Astrocyte (in vitro differentiated cells and primary cell): Measurements from ENCODE around the gene ZNF70. TPM values are rescaled to one million over a fixed set of nuclear protein-coding genes. Genes with fewer than 3 reads are reported as not detected.

Experiments
- DNase-seq: peaks from one replicate; pipeline ENCODE4 v3.0.0-alpha.2; 2010; ENCODE audit warnings: low read depth
- FAIRE-seq: peaks from 2 replicates; lab custom pipeline; 2011; peaks lifted over from hg19 to GRCh38; lab: Jason Lieb, UNC
- H2AFZ ChIP-seq: 2 replicates; pipeline ENCODE4 v1.6.0; 2012; ENCODE audit warnings: low read depth, low read length, inconsistent platforms
- H3K27ac ChIP-seq: 2 replicates; pipeline ENCODE4 v1.5.1; 2011; ENCODE audit warnings: low read depth, low read length, inconsistent platforms
- H3K27me3 ChIP-seq: 2 replicates; pipeline ENCODE4 v1.6.0; 2011; ENCODE audit warnings: low read length, inconsistent platforms; ENCODE audit not compliant: insufficient read depth
- H3K36me3 ChIP-seq: 2 replicates; pipeline ENCODE4 v1.5.1; 2011; ENCODE audit warnings: low read length, inconsistent platforms; ENCODE audit not compliant: insufficient read depth
- H3K4me1 ChIP-seq: 2 replicates; pipeline ENCODE4 v1.5.1; 2011; ENCODE audit warnings: low read length, inconsistent platforms; ENCODE audit not compliant: insufficient read depth
- H3K4me2 ChIP-seq: 2 replicates; pipeline ENCODE4 v1.6.0; 2012; ENCODE audit warnings: low read length, inconsistent platforms
- H3K4me3 ChIP-seq: 2 replicates; pipeline ENCODE4 v1.5.1; 2011; ENCODE audit warnings: low read depth, mild to moderate bottlenecking, low read length, inconsistent platforms; ENCODE audit not compliant: insufficient read depth
- H3K79me2 ChIP-seq: 2 replicates; pipeline ENCODE4 v1.6.0; 2012; ENCODE audit warnings: mild to moderate bottlenecking, low read length, inconsistent platforms; ENCODE audit not compliant: insufficient read depth
- H3K9ac ChIP-seq: 2 replicates; pipeline ENCODE4 v1.6.0; 2012; ENCODE audit warnings: mild to moderate bottlenecking, low read length, inconsistent platforms
- H3K9me3 ChIP-seq: 2 replicates; pipeline ENCODE4 v1.5.1; 2012; ENCODE audit warnings: low read depth, mild to moderate bottlenecking, low read length, inconsistent platforms; ENCODE audit not compliant: insufficient read depth
- H4K20me1 ChIP-seq: 2 replicates; pipeline ENCODE4 v1.6.0; 2012; ENCODE audit warnings: low read length, inconsistent platforms; ENCODE audit not compliant: insufficient read depth
- H3K27ac Mint-ChIP-seq: one replicate; pipeline ENCODE4 v1.8.0; 2021; ENCODE audit warnings: mild to moderate bottlenecking, mixed read lengths; ENCODE audit not compliant: unreplicated experiment
- H3K27me3 Mint-ChIP-seq: one replicate; pipeline ENCODE4 v1.8.0; 2021; ENCODE audit warnings: low read depth, mixed read lengths; ENCODE audit not compliant: unreplicated experiment
- H3K36me3 Mint-ChIP-seq: one replicate; pipeline ENCODE4 v1.8.0; 2021; ENCODE audit warnings: low read depth, mixed read lengths; ENCODE audit not compliant: unreplicated experiment
- H3K4me1 Mint-ChIP-seq: one replicate; pipeline ENCODE4 v1.8.0; 2021; ENCODE audit warnings: low read depth, mixed read lengths; ENCODE audit not compliant: unreplicated experiment
- H3K4me3 Mint-ChIP-seq: one replicate; pipeline ENCODE4 v1.8.0; 2021; ENCODE audit warnings: mild to moderate bottlenecking, moderate library complexity, mixed read lengths; ENCODE audit not compliant: unreplicated experiment
- H3K9me3 Mint-ChIP-seq: one replicate; pipeline ENCODE4 v1.8.0; 2021; ENCODE audit warnings: mild to moderate bottlenecking, mixed read lengths; ENCODE audit not compliant: unreplicated experiment
- EZH2 ChIP-seq: IDR thresholded peaks from 2 replicates; pipeline ENCODE4 v1.6.1; 2012; ENCODE audit warnings: mild to moderate bottlenecking, low read length, inconsistent platforms; ENCODE audit not compliant: insufficient read depth
- total RNA-seq: library from RNA; stranded (reverse); gene quantifications from 2 replicates; pipeline ENCODE4 v1.2.1, GENCODE V29; 2021
- TF ChIP-seq, protein P1 (sequence below): IDR thresholded peaks from 2 replicates; pipeline ENCODE4 v1.5.1; 2011; ENCODE audit warnings: low read depth, mild to moderate bottlenecking, inconsistent platforms, low read length, moderate library complexity; ENCODE audit not compliant: insufficient read depth

ZNF70 gene
- total RNA-seq, 1 donor from 2014 or later = 8.8 TPM

DNA sequence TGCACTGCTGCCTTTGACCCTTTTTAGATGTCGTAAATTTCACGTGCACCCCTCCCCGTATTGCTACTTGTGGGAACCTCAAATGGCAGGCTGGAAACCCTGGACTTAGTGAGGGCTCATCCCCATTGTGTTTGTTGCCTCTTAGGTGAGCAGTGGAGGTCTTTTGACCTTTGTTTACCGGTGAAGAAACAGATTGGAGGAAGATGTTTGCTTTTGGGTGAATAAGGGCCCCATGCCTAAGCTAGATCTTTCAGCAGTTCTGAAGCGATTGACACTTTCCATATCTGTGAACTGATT is 36.6 kb upstream of the ZNF70 start:
- peaks cover 53% of the 10 kb centered on the region for H3K79me2 ChIP-seq
- Mint-ChIP-seq H3K36me3 (no peaks in the 10 kb centered on the region), H3K27me3 (no peaks in the 10 kb centered on the region), H3K4me1 (peaks cover 22% of the 10 kb centered on the region), H3K9me3 (no peaks in the 10 kb centered on the region), H3K4me3 (peak overlapping the region; percentile 96), H3K27ac (peak overlapping the region; percentile 84)
- H3K9me3 ChIP-seq = no peaks in the 10 kb centered on the region
- H3K27me3 ChIP-seq = no peaks in the 10 kb centered on the region
- peaks cover 2% of the 10 kb centered on the region for H3K36me3 ChIP-seq
- H2AFZ ChIP-seq = no peak overlapping the region
- H3K9ac ChIP-seq = peak overlapping the region; percentile 99
- peak overlapping the region; percentile 98 for H3K27ac ChIP-seq
- peaks cover 52% of the 10 kb centered on the region for H4K20me1 ChIP-seq
- peak overlapping the region; percentile 97 for H3K4me2 ChIP-seq
- FAIRE-seq = no peak
- DNase-seq = no peak
- peaks cover 19% of the 10 kb centered on the region for H3K4me1 ChIP-seq
- no peak for TF ChIP-seq EZH2
- TF ChIP-seq, protein P1, sequence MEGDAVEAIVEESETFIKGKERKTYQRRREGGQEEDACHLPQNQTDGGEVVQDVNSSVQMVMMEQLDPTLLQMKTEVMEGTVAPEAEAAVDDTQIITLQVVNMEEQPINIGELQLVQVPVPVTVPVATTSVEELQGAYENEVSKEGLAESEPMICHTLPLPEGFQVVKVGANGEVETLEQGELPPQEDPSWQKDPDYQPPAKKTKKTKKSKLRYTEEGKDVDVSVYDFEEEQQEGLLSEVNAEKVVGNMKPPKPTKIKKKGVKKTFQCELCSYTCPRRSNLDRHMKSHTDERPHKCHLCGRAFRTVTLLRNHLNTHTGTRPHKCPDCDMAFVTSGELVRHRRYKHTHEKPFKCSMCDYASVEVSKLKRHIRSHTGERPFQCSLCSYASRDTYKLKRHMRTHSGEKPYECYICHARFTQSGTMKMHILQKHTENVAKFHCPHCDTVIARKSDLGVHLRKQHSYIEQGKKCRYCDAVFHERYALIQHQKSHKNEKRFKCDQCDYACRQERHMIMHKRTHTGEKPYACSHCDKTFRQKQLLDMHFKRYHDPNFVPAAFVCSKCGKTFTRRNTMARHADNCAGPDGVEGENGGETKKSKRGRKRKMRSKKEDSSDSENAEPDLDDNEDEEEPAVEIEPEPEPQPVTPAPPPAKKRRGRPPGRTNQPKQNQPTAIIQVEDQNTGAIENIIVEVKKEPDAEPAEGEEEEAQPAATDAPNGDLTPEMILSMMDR = no peak
- H3K4me3 ChIP-seq = peak overlapping the region; percentile 86

DNA sequence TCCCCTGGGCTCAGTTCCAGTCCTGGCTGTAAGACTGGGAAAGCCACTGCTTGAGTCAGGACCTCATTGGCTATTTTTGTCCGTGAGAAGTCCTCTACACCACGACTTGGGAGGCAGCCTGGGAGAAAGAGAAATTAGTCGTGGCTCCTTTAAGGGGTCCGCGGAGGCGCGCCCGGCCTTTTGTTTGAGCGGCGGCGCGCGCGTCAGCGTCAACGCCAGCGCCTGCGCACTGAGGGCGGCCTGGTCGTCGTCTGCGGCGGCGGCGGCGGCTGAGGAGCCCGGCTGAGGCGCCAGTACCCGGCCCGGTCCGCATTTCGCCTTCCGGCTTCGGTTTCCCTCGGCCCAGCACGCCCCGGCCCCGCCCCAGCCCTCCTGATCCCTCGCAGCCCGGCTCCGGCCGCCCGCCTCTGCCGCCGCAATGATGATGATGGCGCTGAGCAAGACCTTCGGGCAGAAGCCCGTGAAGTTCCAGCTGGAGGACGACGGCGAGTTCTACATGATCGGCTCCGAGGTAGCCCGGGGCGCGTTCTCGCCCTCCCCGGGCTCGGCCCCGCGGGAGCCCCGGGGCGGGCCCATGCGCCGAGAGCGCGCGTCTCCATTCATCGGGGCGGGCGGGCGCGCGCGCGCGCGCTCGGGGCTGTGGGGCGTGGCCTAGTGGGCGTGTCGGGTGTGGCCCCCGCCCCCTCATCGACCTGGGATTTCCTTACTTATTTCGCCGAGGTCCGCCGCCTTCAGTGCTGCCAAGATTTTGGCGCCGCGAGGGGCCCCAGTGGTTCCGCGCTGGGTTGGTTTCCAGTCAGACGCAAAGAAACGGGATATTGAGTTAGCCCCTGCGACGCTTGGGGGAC is 36.1 kb upstream of the ZNF70 start, which contains the start of gene SMARCB1:
SMARCB1 (plus strand) TSS at position 215 of the 848 bp plus-strand sequence; CDS start at position 419, 204 bp downstream.
- Mint-ChIP-seq H3K4me1 (peaks cover 22% of the 10 kb centered on the region), H3K27me3 (no peaks in the 10 kb centered on the region), H3K9me3 (no peaks in the 10 kb centered on the region), H3K4me3 (peak within 1 kb of the TSS; percentile 96), H3K36me3 (no peaks in the 10 kb centered on the region), H3K27ac (peak within 1 kb of the TSS; percentile 84)
- Histone ChIP-seq H4K20me1 (peaks cover 47% of the 10 kb centered on the region), H2AFZ (peak within 1 kb of the TSS; percentile 68), H3K4me2 (peak within 1 kb of the TSS; percentile 97), H3K36me3 (peaks cover 2% of the 10 kb centered on the region), H3K9ac (peak within 1 kb of the TSS; percentile 99), H3K9me3 (no peaks in the 10 kb centered on the region), H3K4me1 (peaks cover 19% of the 10 kb centered on the region), H3K79me2 (peaks cover 47% of the 10 kb centered on the region), H3K4me3 (peak within 1 kb of the TSS; percentile 86), H3K27ac (peak within 1 kb of the TSS; percentile 98), H3K27me3 (no peaks in the 10 kb centered on the region)
- no peak for TF ChIP-seq EZH2
- TF ChIP-seq, protein P1 = no peak
- DNase-seq (peak; percentile 89), FAIRE-seq (peak; percentile 59)
